Endothelial cell of umbilical vein (primary cell): ENCODE results near the gene METRNL. TPM values are rescaled to one million over a fixed set of nuclear protein-coding genes. Genes with fewer than 3 reads are reported as not detected.

Source experiments
- BruUV-seq: library from RNA; stranded (reverse); fragments of 400-500 nt; replicated peaks from 2 replicates; lab custom pipeline; 2021; lab: Mats Ljungman, UMichigan
- CTCF ChIA-PET: fragments of 300-600, 350-600 bp; sonication (Branson Sonifier 250); formaldehyde crosslinking; loops from one replicate; lab custom pipeline; 2021; ENCODE audit warnings: antibody characterized with exemption, inconsistent platforms; lab: Charles Lee
- POLR2A ChIA-PET: fragments of 300-600, 350-600 bp; sonication (Branson Sonifier 250); formaldehyde crosslinking; loops from one replicate; lab custom pipeline; 2021; ENCODE audit warnings: antibody characterized with exemption, inconsistent platforms; lab: Charles Lee
- DNase-seq: peaks from one replicate; pipeline ENCODE4 v3.0.0-alpha.2; 2011; ENCODE audit warnings: low read depth, low spot score
- FAIRE-seq: peaks from 2 replicates; lab custom pipeline; 2011; peaks lifted over from hg19 to GRCh38; lab: Jason Lieb, UNC
- H2AFZ ChIP-seq: 2 replicates; pipeline ENCODE4 v1.6.0; 2012; ENCODE audit warnings: low read depth, low read length, control low read depth, inconsistent platforms
- H3K27ac ChIP-seq: 2 replicates; pipeline ENCODE4 v1.5.1; 2011; ENCODE audit warnings: low read depth, mild to moderate bottlenecking, control low read depth, low read length, moderate library complexity; ENCODE audit not compliant: insufficient read depth
- H3K27me3 ChIP-seq, 2 experiments: 2 replicates each; pipeline versions ENCODE4 v1.6.0 to v1.6.1; 2011; ENCODE audit warnings: low read length in 2 of 2, mixed read lengths in 1 of 2; ENCODE audit not compliant: control insufficient read depth in 2 of 2, insufficient read depth in 2 of 2
- H3K36me3 ChIP-seq, 2 experiments: 2 replicates in 1 of 2; 3 replicates in 1 of 2; pipeline ENCODE4 v1.5.1; 2011; ENCODE audit warnings: low read length in 2 of 2, mild to moderate bottlenecking in 1 of 2, moderate library complexity in 1 of 2; ENCODE audit not compliant: control insufficient read depth in 2 of 2, insufficient read depth in 2 of 2; ENCODE audit errors: extremely low read depth in 1 of 2
- H3K4me1 ChIP-seq: 3 replicates; pipeline ENCODE4 v1.5.1; 2011; ENCODE audit warnings: mild to moderate bottlenecking, low read length; ENCODE audit not compliant: control insufficient read depth, insufficient read depth; ENCODE audit errors: extremely low read depth
- H3K4me2 ChIP-seq: 2 replicates; pipeline ENCODE4 v1.6.1; 2011; ENCODE audit warnings: low read length, control low read depth, mixed read lengths; ENCODE audit not compliant: insufficient read depth
- H3K4me3 ChIP-seq, 3 experiments: fragments of 200-600 bp in 1 of 3; sonication (generic), shearing (Covaris generic) in 1 of 3; replicated peaks in 1 of 3; 2 replicates each; pipeline ENCODE4 v1.5.1; 2011 to 2016; ENCODE audit warnings: control low read depth in 3 of 3, low read length in 3 of 3, mild to moderate bottlenecking in 2 of 3, inconsistent platforms in 1 of 3, low read depth in 1 of 3, moderate library complexity in 1 of 3; ENCODE audit not compliant: insufficient read depth in 1 of 3
- H3K79me2 ChIP-seq: 2 replicates; pipeline ENCODE4 v1.6.0; 2012; ENCODE audit warnings: low read length, inconsistent platforms; ENCODE audit not compliant: control insufficient read depth, insufficient read depth
- H3K9ac ChIP-seq: replicated peaks from 2 replicates; pipeline ENCODE3; 2011; ENCODE audit warnings: low read length, control low read depth; ENCODE audit not compliant: insufficient read depth; ENCODE audit errors: extremely low read depth
- H3K9me1 ChIP-seq: replicated peaks from 3 replicates; pipeline ENCODE4 v1.6.0; 2011; ENCODE audit warnings: mild to moderate bottlenecking, low read length; ENCODE audit not compliant: control insufficient read depth, insufficient read depth; ENCODE audit errors: extremely low read depth
- H3K9me3 ChIP-seq: replicated peaks from 2 replicates; pipeline ENCODE4 v1.5.1; 2012; ENCODE audit warnings: low read length, inconsistent platforms; ENCODE audit not compliant: control insufficient read depth, insufficient read depth
- H4K20me1 ChIP-seq: replicated peaks from 2 replicates; pipeline ENCODE3; 2011; ENCODE audit warnings: mild to moderate bottlenecking, low read length; ENCODE audit not compliant: control insufficient read depth, insufficient read depth; ENCODE audit errors: extremely low read depth
- EZH2 ChIP-seq: IDR thresholded peaks from 2 replicates; pipeline ENCODE4 v1.6.1; 2012; ENCODE audit warnings: borderline replicate concordance, low read depth, mild to moderate bottlenecking, moderate library complexity, low read length, inconsistent platforms; ENCODE audit not compliant: severe bottlenecking
- FOS ChIP-seq: IDR thresholded peaks from 2 replicates; pipeline ENCODE4 v1.6.1; 2011; ENCODE audit warnings: mild to moderate bottlenecking, low read length, moderate library complexity, borderline replicate concordance; ENCODE audit not compliant: insufficient read depth
- GATA2 ChIP-seq: IDR thresholded peaks from 2 replicates; pipeline ENCODE4 v1.7.0; 2011; ENCODE audit warnings: low read depth, mild to moderate bottlenecking, moderate library complexity, mixed read lengths, low read length; ENCODE audit not compliant: insufficient read length, insufficient read depth
- JUN ChIP-seq: IDR thresholded peaks from 2 replicates; pipeline ENCODE4 v1.6.1; 2011; ENCODE audit warnings: borderline replicate concordance, low read depth; ENCODE audit not compliant: insufficient read length, insufficient read depth
- MYC ChIP-seq: IDR thresholded peaks from one replicate; pipeline ENCODE4 v1.6.1; 2011; ENCODE audit warnings: mild to moderate bottlenecking, low read depth, low read length
- POLR2A ChIP-seq: IDR thresholded peaks from 2 replicates; pipeline ENCODE4 v1.6.1; 2012; ENCODE audit warnings: low read depth, mild to moderate bottlenecking, control low read depth, low read length
- POLR2AphosphoS5 ChIP-seq: IDR thresholded peaks from 2 replicates; pipeline ENCODE4 v1.6.1; 2012; ENCODE audit warnings: low read depth, mild to moderate bottlenecking, control low read depth, low read length, moderate library complexity; ENCODE audit not compliant: insufficient read depth
- dilution Hi-C: fragments of 300-500 bp; cut with MboI; formaldehyde crosslinking; loops from one replicate; pipeline ENCODE4 v1.15.0; 2019; ENCODE audit warnings: low sequenced_read_pairs; ENCODE audit not compliant: extremely low pct_ligation_motif_present
- intact Hi-C: fragments of 100-400 bp; cut with micrococcal nuclease; formaldehyde crosslinking; loops from one replicate; pipeline ENCODE4 v1.10.0; 2022
- polyA plus RNA-seq, 4 experiments: library from polyadenylated mRNA; depleted of rRNA in 3 of 4; stranded (reverse) in 3 of 4; unstranded in 1 of 4; fragments of >200 nt; gene quantifications; 2 replicates each; pipeline versions ENCODE4 v1.2.1 to v1.2.3, GENCODE V29; 2011 to 2012; ENCODE audit warnings: missing spikeins in 1 of 4
- total RNA-seq: library from RNA; stranded (reverse); gene quantifications from 2 replicates; pipeline ENCODE4 v1.2.3, GENCODE V29; 2021
- TF ChIP-seq, protein P1 (sequence below), 2 donors: IDR thresholded peaks; 1 replicate in 1 of 2; 2 replicates in 1 of 2; pipeline ENCODE4 v1.5.1; 2011; ENCODE audit warnings: low read length in 2 of 2, mild to moderate bottlenecking in 2 of 2, moderate library complexity in 2 of 2, control low read depth in 1 of 2, inconsistent platforms in 1 of 2, low read depth in 1 of 2; ENCODE audit not compliant: insufficient read depth in 1 of 2; ENCODE audit errors: extremely low read depth in 1 of 2
- TF ChIP-seq, protein P2 (sequence below): IDR thresholded peaks from 2 replicates; pipeline ENCODE4 v1.6.1; 2011; ENCODE audit not compliant: insufficient read depth, insufficient read length

The METRNL gene
- total and polyA plus RNA-seq, 2 donors (not counting 3 experiments of a cell fraction or from before 2014, with no cell fraction given): 29.5 to 54.4 TPM

DNA sequence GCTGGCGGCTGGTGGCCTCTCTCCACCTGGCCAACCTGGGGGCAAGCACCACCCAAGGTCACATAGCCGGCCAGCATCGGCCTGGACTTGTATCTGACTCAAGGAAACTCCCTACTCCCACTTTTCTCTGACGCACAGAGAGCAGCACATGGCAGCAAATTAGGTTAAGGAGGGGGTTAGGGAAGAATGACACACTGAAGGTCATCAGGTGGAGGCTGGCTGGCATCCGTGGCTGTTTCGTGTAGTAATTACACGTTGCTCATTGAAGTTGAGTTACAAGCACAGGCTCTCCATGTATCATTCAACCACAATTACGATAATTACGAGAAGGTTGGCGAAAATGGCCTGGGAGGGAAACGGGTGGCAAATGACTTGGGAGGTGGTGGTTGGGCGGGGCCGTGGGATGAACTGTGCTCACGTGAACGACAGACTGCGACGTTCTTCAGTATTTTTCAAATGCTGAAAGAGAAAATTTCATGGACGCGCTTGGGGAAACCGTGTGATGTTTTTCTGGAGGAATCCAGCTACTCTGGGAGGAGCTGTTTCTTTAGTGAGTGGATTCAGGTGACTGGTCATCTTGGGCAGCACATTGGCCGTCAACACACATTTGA, 4.0 kb upstream of the METRNL start:
- Histone ChIP-seq H3K9me3 (no peaks in the 10 kb centered on the region), H3K4me1 (peaks cover 8% of the 10 kb centered on the region), H3K36me3 (no peaks in the 10 kb centered on the region), H3K4me2 (no peak overlapping the region), H4K20me1 (no peaks in the 10 kb centered on the region), H3K9me1 (no peaks in the 10 kb centered on the region), H3K27ac (no peak overlapping the region), H2AFZ (no peak overlapping the region), H3K79me2 (no peaks in the 10 kb centered on the region), H3K4me3 (no peak overlapping the region), H3K27me3 (no peaks in the 10 kb centered on the region), H3K9ac (no peak overlapping the region)
- dilution Hi-C loops: no loop called here
- TF ChIP-seq, protein P1, sequence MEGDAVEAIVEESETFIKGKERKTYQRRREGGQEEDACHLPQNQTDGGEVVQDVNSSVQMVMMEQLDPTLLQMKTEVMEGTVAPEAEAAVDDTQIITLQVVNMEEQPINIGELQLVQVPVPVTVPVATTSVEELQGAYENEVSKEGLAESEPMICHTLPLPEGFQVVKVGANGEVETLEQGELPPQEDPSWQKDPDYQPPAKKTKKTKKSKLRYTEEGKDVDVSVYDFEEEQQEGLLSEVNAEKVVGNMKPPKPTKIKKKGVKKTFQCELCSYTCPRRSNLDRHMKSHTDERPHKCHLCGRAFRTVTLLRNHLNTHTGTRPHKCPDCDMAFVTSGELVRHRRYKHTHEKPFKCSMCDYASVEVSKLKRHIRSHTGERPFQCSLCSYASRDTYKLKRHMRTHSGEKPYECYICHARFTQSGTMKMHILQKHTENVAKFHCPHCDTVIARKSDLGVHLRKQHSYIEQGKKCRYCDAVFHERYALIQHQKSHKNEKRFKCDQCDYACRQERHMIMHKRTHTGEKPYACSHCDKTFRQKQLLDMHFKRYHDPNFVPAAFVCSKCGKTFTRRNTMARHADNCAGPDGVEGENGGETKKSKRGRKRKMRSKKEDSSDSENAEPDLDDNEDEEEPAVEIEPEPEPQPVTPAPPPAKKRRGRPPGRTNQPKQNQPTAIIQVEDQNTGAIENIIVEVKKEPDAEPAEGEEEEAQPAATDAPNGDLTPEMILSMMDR (IDR thresholded peaks at IDR 0.05; ENCODE audit: extremely low read depth in 1 of 2, insufficient read depth in 1 of 2, low read depth in 1 of 2, low read length in 2 of 2): no peak
- TF ChIP-seq GATA2 (no peak), FOS (no peak), MYC (no peak), EZH2 (no peak), POLR2A (no peak), JUN (no peak), POLR2AphosphoS5 (no peak)
- TF ChIP-seq, protein P2, sequence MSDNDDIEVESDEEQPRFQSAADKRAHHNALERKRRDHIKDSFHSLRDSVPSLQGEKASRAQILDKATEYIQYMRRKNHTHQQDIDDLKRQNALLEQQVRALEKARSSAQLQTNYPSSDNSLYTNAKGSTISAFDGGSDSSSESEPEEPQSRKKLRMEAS: no peak
- DNase-seq: no peak
- no TSS peak for BruUV-seq
- ChIA-PET POLR2A (no interaction called here), CTCF (no interaction called here)
- intact Hi-C loops: no loop called here
- no peak for FAIRE-seq
